H1 (cell line): ENCODE results near the gene TMEM182. TPM values are rescaled to one million over a fixed set of nuclear protein-coding genes. Genes with fewer than 3 reads are reported as not detected.

Experiments
- TAF1 ChIP-seq: IDR thresholded peaks from 2 replicates; pipeline ENCODE4 v1.6.1; 2011; ENCODE audit warnings: mild to moderate bottlenecking, low read depth, low read length
- polyA plus RNA-seq, 7 experiments: library from polyadenylated mRNA; depleted of rRNA in 3 of 7; stranded (reverse) in 5 of 7; unstranded in 2 of 7; fragments of >200 nt in 5 of 7; fragments of 200-250 nt in 2 of 7; gene quantifications; 1 replicate in 5 of 7; 2 replicates in 1 of 7; 4 replicates in 1 of 7; pipeline versions ENCODE4 v1.2.1 to v1.2.3, GENCODE V29; 2011 to 2013; ENCODE audit warnings: missing spikeins in 2 of 7, mixed read lengths in 2 of 7
- total RNA-seq: library from RNA; stranded (reverse); fragmentation: NEBNext Ultra II Directional; extraction: Animal tissue kit (Norgen Biotek cat#: 25700); gene quantifications from 2 replicates; pipeline ENCODE4 v1.2.1, GENCODE V29; 2021
- TF ChIP-seq, protein P1 (sequence below): fragments of 300-600 bp; sonication (generic); IDR thresholded peaks from 2 replicates; pipeline ENCODE4 v1.7.1; 2012; ENCODE audit warnings: low read length, moderate library complexity, mild to moderate bottlenecking, inconsistent platforms; ENCODE audit not compliant: insufficient replicate concordance

TMEM182 gene
- total and polyA plus RNA-seq, 2 of the 8 experiments (the other 6 are each of a cell fraction or from before 2014, with no cell fraction given) = 3.1 to 4.3 TPM

DNA sequence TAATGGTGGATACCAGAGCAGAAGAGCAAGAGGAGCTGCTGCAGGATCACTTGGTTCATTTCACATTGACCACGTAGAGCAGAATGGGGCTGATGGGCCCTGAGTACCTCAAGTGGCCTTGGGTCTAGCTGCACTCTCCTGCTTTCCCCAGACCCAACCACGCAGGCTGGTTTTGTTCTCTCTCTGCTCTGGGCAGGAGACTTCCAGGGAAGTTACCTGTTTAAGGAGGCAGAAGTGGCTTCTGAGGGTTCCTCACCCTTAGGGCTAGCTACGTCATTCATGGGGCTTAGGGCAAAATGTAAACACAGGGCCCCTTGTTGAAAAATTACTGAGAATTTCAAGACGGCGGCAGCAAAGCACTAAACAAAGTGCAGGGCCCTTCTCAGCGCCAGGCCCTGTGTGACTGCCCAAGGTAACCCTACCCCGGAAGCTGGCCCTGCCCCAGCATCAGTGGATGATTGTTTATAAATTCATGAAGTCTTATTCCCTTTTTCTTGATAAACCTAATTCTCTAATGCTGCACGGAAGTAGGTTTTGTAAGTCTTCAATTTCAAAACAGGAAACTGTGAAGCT lies 75.9 kb downstream of the TMEM182 start (continued):
- TF ChIP-seq, protein P1, sequence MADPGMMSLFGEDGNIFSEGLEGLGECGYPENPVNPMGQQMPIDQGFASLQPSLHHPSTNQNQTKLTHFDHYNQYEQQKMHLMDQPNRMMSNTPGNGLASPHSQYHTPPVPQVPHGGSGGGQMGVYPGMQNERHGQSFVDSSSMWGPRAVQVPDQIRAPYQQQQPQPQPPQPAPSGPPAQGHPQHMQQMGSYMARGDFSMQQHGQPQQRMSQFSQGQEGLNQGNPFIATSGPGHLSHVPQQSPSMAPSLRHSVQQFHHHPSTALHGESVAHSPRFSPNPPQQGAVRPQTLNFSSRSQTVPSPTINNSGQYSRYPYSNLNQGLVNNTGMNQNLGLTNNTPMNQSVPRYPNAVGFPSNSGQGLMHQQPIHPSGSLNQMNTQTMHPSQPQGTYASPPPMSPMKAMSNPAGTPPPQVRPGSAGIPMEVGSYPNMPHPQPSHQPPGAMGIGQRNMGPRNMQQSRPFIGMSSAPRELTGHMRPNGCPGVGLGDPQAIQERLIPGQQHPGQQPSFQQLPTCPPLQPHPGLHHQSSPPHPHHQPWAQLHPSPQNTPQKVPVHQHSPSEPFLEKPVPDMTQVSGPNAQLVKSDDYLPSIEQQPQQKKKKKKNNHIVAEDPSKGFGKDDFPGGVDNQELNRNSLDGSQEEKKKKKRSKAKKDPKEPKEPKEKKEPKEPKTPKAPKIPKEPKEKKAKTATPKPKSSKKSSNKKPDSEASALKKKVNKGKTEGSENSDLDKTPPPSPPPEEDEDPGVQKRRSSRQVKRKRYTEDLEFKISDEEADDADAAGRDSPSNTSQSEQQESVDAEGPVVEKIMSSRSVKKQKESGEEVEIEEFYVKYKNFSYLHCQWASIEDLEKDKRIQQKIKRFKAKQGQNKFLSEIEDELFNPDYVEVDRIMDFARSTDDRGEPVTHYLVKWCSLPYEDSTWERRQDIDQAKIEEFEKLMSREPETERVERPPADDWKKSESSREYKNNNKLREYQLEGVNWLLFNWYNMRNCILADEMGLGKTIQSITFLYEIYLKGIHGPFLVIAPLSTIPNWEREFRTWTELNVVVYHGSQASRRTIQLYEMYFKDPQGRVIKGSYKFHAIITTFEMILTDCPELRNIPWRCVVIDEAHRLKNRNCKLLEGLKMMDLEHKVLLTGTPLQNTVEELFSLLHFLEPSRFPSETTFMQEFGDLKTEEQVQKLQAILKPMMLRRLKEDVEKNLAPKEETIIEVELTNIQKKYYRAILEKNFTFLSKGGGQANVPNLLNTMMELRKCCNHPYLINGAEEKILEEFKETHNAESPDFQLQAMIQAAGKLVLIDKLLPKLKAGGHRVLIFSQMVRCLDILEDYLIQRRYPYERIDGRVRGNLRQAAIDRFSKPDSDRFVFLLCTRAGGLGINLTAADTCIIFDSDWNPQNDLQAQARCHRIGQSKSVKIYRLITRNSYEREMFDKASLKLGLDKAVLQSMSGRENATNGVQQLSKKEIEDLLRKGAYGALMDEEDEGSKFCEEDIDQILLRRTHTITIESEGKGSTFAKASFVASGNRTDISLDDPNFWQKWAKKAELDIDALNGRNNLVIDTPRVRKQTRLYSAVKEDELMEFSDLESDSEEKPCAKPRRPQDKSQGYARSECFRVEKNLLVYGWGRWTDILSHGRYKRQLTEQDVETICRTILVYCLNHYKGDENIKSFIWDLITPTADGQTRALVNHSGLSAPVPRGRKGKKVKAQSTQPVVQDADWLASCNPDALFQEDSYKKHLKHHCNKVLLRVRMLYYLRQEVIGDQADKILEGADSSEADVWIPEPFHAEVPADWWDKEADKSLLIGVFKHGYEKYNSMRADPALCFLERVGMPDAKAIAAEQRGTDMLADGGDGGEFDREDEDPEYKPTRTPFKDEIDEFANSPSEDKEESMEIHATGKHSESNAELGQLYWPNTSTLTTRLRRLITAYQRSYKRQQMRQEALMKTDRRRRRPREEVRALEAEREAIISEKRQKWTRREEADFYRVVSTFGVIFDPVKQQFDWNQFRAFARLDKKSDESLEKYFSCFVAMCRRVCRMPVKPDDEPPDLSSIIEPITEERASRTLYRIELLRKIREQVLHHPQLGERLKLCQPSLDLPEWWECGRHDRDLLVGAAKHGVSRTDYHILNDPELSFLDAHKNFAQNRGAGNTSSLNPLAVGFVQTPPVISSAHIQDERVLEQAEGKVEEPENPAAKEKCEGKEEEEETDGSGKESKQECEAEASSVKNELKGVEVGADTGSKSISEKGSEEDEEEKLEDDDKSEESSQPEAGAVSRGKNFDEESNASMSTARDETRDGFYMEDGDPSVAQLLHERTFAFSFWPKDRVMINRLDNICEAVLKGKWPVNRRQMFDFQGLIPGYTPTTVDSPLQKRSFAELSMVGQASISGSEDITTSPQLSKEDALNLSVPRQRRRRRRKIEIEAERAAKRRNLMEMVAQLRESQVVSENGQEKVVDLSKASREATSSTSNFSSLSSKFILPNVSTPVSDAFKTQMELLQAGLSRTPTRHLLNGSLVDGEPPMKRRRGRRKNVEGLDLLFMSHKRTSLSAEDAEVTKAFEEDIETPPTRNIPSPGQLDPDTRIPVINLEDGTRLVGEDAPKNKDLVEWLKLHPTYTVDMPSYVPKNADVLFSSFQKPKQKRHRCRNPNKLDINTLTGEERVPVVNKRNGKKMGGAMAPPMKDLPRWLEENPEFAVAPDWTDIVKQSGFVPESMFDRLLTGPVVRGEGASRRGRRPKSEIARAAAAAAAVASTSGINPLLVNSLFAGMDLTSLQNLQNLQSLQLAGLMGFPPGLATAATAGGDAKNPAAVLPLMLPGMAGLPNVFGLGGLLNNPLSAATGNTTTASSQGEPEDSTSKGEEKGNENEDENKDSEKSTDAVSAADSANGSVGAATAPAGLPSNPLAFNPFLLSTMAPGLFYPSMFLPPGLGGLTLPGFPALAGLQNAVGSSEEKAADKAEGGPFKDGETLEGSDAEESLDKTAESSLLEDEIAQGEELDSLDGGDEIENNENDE = no peak
- TF ChIP-seq TAF1 = no peak
